ENCODE measurements around the gene BHLHE40. TPM values are rescaled to one million over a fixed set of nuclear protein-coding genes. Genes with fewer than 3 reads are reported as not detected.

BHLHE40 gene
- total and polyA plus RNA-seq, 2 of the 4 experiments (the other 2 are of a cell fraction), result 22.8 to 31.8 TPM

- ATAC-seq (ENCODE audit: low read depth) (no peak), DNase-seq (no peak)
- dilution Hi-C loops (cut with HindIII; ENCODE audit: low sequenced_read_pairs, unreplicated experiment) (no loop called here), in situ Hi-C loops (cut with MboI; ENCODE audit: low sequenced_read_pairs) (no loop called here), intact Hi-C loops (cut with micrococcal nuclease) (no loop called here)
- H3K18ac ChIP-seq (ENCODE audit: low read depth, low read length), result no peak overlapping the region
- no peak for TF ChIP-seq FOS (IDR thresholded peaks at IDR 0.05; ENCODE audit: low read depth, low read length)
- no peak for TF ChIP-seq BHLHE40 (IDR thresholded peaks at IDR 0.05; ENCODE audit: low read depth, low read length)
- no peak for TF ChIP-seq NFE2L2 (IDR thresholded peaks at IDR 0.05; ENCODE audit: low read depth, low read length)
- no peak for TF ChIP-seq USF2 (IDR thresholded peaks at IDR 0.05; ENCODE audit: low read depth, low read length)
- TF ChIP-seq MXI1 (IDR thresholded peaks at IDR 0.05; ENCODE audit: borderline replicate concordance, low read depth, low read length), result no peak
- no peak for TF ChIP-seq RCOR1 (IDR thresholded peaks at IDR 0.05; ENCODE audit: insufficient replicate concordance, low read length)
- TF ChIP-seq MAZ (IDR thresholded peaks at IDR 0.05; ENCODE audit: borderline replicate concordance, low read depth, low read length), result no peak
- no peak for TF ChIP-seq SMC3 (IDR thresholded peaks at IDR 0.05; ENCODE audit: low read depth, low read length)
- no peak for TF ChIP-seq CTCF (conservative IDR thresholded peaks at IDR 0.05; ENCODE audit: low read depth, low read length)
- peaks cover 12% of the 10 kb centered on the region for H3K9me1 ChIP-seq (ENCODE audit: insufficient read depth, low read length)
- no peak overlapping the region for H2AFZ ChIP-seq (replicated peaks; ENCODE audit: low read length, poor library complexity)
- H3K56ac ChIP-seq (ENCODE audit: extremely low read depth, insufficient read depth, low read length), result no peak overlapping the region
- no peak overlapping the region for H2BK20ac ChIP-seq (ENCODE audit: low read depth, low read length)
- H4K91ac ChIP-seq (ENCODE audit: insufficient read depth, low read depth, low read length), result peak overlapping the region; percentile 11; the same call in 1 of the 2 replicates
- H2AK9ac ChIP-seq (replicated peaks; ENCODE audit: low read depth, low read length, poor library complexity), result no peak overlapping the region
- no peak overlapping the region for H3K9ac ChIP-seq (ENCODE audit: low read depth, low read length)
- BruUV-seq (replicated peaks), result no TSS peak
- no peak overlapping the region for H2BK120ac ChIP-seq (ENCODE audit: low read depth, low read length)
- H3K4me3 ChIP-seq (ENCODE audit: insufficient read depth, low read depth, low read length), result no peak overlapping the region
- H3K23ac ChIP-seq (ENCODE audit: low read depth, low read length), result no peak overlapping the region
- H2AK5ac ChIP-seq (ENCODE audit: low read depth, low read length), result peak overlapping the region; percentile 6
- WGBS, 2 experiments (ENCODE audit: extremely low coverage in 2 of 2, insufficient read length in 1 of 2), result 100% methylated on average over 1 of the region's 2 CpGs; no CpG with 5 or more reads in 1 of the 2 experiments
- H3K9me3 ChIP-seq (ENCODE audit: control insufficient read depth, insufficient read depth, low read length), result no peaks in the 10 kb centered on the region
- no peak overlapping the region for H4K5ac ChIP-seq (ENCODE audit: low read depth, low read length)
- no peak overlapping the region for H3K27ac ChIP-seq (ENCODE audit: insufficient read depth, low read length)
- CTCF ChIA-PET, result interaction anchor here (0.6 to 2.5 kb wide), 2 partner anchors 13 to 32 kb away, joined by 5 to 7 read pairs; no protein-coding TSS in a partner anchor
- H3K4me1 ChIP-seq (ENCODE audit: control insufficient read depth, insufficient read depth, low read length), result peaks cover 12% of the 10 kb centered on the region
- H2BK15ac ChIP-seq (ENCODE audit: low read depth, low read length), result no peak overlapping the region
- POLR2A ChIA-PET (ENCODE audit: unreplicated experiment), result no interaction called here
- no peaks in the 10 kb centered on the region for H4K20me1 ChIP-seq (ENCODE audit: insufficient read depth, low read length)
- H3K79me1 ChIP-seq (ENCODE audit: low read depth in 1 of 2, low read length in 2 of 2), result no peaks in the 10 kb centered on the region
- H2BK5ac ChIP-seq (ENCODE audit: low read depth, low read length, poor library complexity, severe bottlenecking), result no peak overlapping the region
- H3K36me3 ChIP-seq (ENCODE audit: control insufficient read depth, insufficient read depth, low read length), result no peaks in the 10 kb centered on the region
- H3K27me3 ChIP-seq (ENCODE audit: control insufficient read depth, insufficient read depth, low read length), result no peaks in the 10 kb centered on the region
- H3K14ac ChIP-seq (replicated peaks; ENCODE audit: low read depth, low read length), result no peak overlapping the region
- H3K4me2 ChIP-seq (ENCODE audit: low read depth, low read length), result no peak overlapping the region
- 0 out of 2 replicates have a peak overlapping the region, but pooled peaks have one; percentile 34 for H3K4ac ChIP-seq (ENCODE audit: low read depth, low read length)
- no peak overlapping the region for H4K8ac ChIP-seq (ENCODE audit: low read depth in 2 of 2, low read length in 2 of 2)
These were observed 33.1 kb downstream of the BHLHE40 start for GRCh38 chr3:5012367-5012766.

All from IMR-90 (cell line).